Brain microvascular endothelial cell (primary cell): ENCODE results near the gene CCDC6.

Experiments
- DNase-seq: peaks from one replicate; pipeline ENCODE4 v3.0.0-alpha.2; 2020
- H3K27ac ChIP-seq: fragments of 250-450 bp; sonication (Bioruptor Pico); 2 replicates; pipeline ENCODE4 v1.5.1; 2020; ENCODE audit warnings: mild to moderate bottlenecking, moderate library complexity
- H3K27me3 ChIP-seq: fragments of 250-450 bp; sonication (Bioruptor Pico); replicated peaks from 2 replicates; pipeline ENCODE4 v1.5.1; 2020; ENCODE audit warnings: mild to moderate bottlenecking
- H3K36me3 ChIP-seq: fragments of 250-450 bp; sonication (Bioruptor Pico); replicated peaks from 2 replicates; pipeline ENCODE4 v1.5.1; 2020; ENCODE audit warnings: mild to moderate bottlenecking
- H3K4me3 ChIP-seq: 2 replicates; pipeline ENCODE4 v1.5.1; 2011; ENCODE audit warnings: low read depth, mild to moderate bottlenecking, control low read depth, low read length, moderate library complexity
- CTCF ChIP-seq: IDR thresholded peaks from 2 replicates; pipeline ENCODE4 v1.5.1; 2011; ENCODE audit warnings: low read depth, mild to moderate bottlenecking, moderate library complexity, low read length, control low read depth, inconsistent platforms; ENCODE audit errors: missing control alignments
- in situ Hi-C: cut with HindIII; loops from 2 replicates; pipeline ENCODE4 v1.10.0; 2017; ENCODE audit warnings: low sequenced_read_pairs, low pct_ligation_motif_present

The CCDC6 gene

DNA sequence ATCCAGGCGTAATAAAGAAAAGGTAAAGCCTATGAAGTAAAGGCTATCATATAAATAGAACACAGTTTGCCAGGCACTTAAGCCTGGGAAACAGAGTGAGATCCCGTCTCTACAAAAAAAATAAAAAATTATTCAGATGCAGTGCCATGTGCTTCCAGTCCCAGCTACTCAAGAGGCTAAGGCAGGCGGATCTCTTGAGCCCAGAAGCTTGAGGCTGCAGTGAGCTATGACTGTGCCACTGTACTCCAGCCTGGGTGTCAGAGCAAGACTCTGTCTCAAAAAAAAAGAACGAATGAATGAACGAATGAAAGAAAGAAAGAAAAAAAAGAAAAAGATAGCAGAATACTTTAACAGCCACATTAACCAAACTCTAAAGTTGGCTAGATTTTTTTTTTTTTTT, 85.9 kb downstream of the CCDC6 start:
- H3K27ac ChIP-seq, result no peak overlapping the region
- no peak overlapping the region for H3K4me3 ChIP-seq
- DNase-seq, result no peak
- no peak for TF ChIP-seq CTCF
- no peaks in the 10 kb centered on the region for H3K27me3 ChIP-seq
- in situ Hi-C loops, result no loop called here
- no peaks in the 10 kb centered on the region for H3K36me3 ChIP-seq

DNA sequence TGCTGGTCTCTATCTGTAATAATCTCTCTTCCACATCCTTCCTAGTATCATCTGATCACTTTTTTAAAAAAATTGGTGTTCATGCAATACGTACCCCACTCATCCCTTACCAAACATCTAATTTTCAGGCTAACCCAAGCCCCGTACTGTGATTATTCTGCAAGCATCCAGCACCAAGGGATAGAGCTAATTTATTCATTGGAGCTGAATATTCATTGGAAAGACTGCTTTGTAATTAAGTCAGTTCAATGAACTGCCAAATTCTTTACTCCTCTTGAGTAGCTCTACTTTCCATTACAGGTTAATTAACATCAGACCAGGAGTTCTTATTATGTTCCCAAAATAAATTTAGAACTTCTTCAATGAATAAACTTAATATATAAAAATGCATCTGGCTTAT, 86.7 kb downstream of the CCDC6 start:
- no peaks in the 10 kb centered on the region for H3K36me3 ChIP-seq
- H3K4me3 ChIP-seq, result no peak overlapping the region
- no peaks in the 10 kb centered on the region for H3K27me3 ChIP-seq
- no peak for DNase-seq
- in situ Hi-C loops, result no loop called here
- H3K27ac ChIP-seq, result no peak overlapping the region
- TF ChIP-seq CTCF, result no peak

- H3K36me3 ChIP-seq, result no peaks in the 10 kb centered on the region
- H3K27me3 ChIP-seq, result no peaks in the 10 kb centered on the region
- in situ Hi-C loops, result no loop called here
- TF ChIP-seq CTCF, result no peak
- no peak for DNase-seq
- no peak overlapping the region for H3K27ac ChIP-seq
- no peak overlapping the region for H3K4me3 ChIP-seq
Observed at GRCh38 chr10:59819265-59819664, 87.1 kb downstream of the CCDC6 start.

DNA sequence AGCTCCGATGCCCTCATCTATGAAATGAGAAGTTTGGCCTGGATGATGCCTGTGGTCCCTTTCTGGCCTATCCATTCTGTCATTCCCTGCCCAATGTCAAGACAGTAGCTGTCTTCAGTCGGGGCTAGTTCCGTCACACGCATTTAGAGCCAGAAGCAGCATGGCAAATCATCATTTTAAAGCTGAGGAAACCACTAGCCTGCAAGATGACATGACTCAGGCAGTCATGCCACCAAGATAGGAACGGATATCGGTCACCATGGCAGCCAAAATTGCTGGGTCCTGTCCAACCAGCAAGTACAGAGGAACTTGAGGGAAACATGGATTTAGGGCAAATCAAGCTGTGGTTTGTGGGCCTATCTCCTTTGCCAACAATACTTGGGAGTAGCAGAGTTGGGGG, 88.6 kb downstream of the CCDC6 start:
- no peak overlapping the region for H3K4me3 ChIP-seq
- H3K27ac ChIP-seq, result no peak overlapping the region
- H3K36me3 ChIP-seq, result no peaks in the 10 kb centered on the region
- peak; percentile 33 for DNase-seq
- H3K27me3 ChIP-seq, result no peaks in the 10 kb centered on the region
- no peak for TF ChIP-seq CTCF
- in situ Hi-C loops, result no loop called here

GRCh38 chr10:59814878-59815277, 91.5 kb downstream of the CCDC6 start:
- no peak for DNase-seq
- Histone ChIP-seq H3K4me3 (no peak overlapping the region), H3K27ac (no peak overlapping the region), H3K27me3 (no peaks in the 10 kb centered on the region), H3K36me3 (no peaks in the 10 kb centered on the region)
- in situ Hi-C loops, result no loop called here
- TF ChIP-seq CTCF, result no peak

DNA sequence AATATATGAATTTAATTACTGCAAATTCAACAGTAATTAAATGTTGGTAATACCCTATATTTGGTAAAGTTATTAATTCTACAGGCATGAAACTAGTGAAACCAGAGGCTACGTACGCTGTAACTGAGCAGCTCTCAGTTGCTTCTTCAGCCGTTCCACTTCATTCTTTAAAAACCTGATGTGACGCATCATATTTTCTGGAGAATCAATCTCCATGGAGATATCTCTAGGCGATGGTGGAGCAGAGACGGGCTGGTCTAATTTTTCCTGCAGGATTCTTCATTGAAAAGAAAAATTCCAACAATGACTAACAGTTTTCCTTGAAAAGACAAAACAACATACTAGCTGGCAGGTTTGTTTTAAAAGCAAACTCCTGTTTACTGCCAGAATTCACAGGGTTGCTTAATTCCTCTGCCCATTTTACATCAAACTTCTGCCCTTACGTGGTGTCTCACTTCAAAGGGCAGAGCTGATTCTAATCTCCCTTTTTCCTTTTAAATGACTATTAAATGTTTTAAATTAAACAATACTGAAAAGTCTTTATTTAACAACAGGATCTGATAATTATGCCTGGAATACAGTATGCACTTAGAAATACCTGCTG, 93.7 kb downstream of the CCDC6 start:
- no peak overlapping the region for H3K27ac ChIP-seq
- no peaks in the 10 kb centered on the region for H3K27me3 ChIP-seq
- no peak for TF ChIP-seq CTCF
- no peak for DNase-seq
- no peak overlapping the region for H3K4me3 ChIP-seq
- in situ Hi-C loops, result no loop called here
- H3K36me3 ChIP-seq, result peaks cover 4% of the 10 kb centered on the region
